ENCODE measurements around the gene ACAP2.

The ACAP2 gene

DNA sequence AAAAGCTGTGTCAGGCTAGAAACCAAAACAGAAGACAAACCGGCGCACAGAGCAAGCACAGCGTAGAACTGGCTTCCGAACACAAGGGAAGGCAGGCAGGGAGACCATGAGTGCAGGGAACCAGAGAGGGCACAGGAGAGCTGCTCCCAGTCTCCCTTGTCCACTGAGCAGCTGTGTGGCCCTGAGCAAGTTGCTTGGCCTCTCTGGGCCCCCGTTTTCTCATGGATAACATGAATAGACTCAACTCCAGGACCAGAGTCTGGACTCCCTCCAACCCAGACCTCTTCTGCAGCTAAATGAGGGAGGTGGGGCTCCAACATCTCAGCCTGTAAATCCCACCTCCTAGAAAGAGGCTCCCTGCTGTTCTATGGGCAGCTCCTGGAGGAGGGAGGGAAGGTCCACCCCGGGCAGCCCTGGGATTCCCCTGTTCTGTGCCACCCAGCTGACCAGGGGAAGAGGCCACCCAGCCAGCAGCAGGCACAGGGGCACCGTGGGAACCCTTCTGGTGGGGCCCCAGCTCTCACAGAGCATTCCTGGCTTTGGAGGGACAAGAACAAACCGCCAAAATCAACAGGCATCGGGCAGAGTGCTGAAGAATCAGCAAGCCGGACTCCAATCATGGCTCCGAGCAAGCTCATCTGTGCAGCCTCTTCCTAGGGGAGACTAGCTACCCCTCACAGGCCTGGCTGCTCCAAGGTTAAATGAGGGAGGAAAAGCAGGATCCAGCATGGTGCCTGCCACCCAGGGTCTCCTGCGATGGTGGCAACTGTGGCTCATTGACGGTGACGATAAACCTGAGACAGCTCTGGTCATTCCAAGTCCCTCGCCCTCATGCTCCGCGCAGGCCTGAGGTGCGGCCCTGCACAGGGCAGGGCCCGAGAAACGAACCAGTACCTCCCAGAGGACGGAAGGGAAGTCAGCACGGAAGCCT is 187.0 kb downstream of the ACAP2 start:
- no peak for TF ChIP-seq CTCF (IDR thresholded peaks at IDR 0.05)
- DNase-seq (ENCODE audit: low spot score), result no peak
- H3K4me3 ChIP-seq, result no peak overlapping the region
- H3K27ac ChIP-seq, result no peak overlapping the region

GRCh38 chr3:195255176-195255500 is 187.7 kb downstream of the ACAP2 start:
- TF ChIP-seq CTCF (IDR thresholded peaks at IDR 0.05), result no peak
- DNase-seq (ENCODE audit: low spot score), result no peak
- Histone ChIP-seq H3K27ac (no peak overlapping the region), H3K4me3 (no peak overlapping the region)

- Histone ChIP-seq H3K27ac (no peak overlapping the region), H3K4me3 (no peak overlapping the region)
- DNase-seq (ENCODE audit: low spot score), result no peak
- no peak for TF ChIP-seq CTCF (IDR thresholded peaks at IDR 0.05)
Observed at GRCh38 chr3:195254454-195255175, 188.2 kb downstream of the ACAP2 start.

GRCh38 chr3:195253923-195254432 is 188.8 kb downstream of the ACAP2 start:
- H3K27ac ChIP-seq, result no peak overlapping the region
- H3K4me3 ChIP-seq, result no peak overlapping the region
- DNase-seq (ENCODE audit: low spot score), result no peak
- no peak for TF ChIP-seq CTCF (IDR thresholded peaks at IDR 0.05)

GRCh38 chr3:195251336-195252065 is 191.3 kb downstream of the ACAP2 start:
- TF ChIP-seq CTCF (IDR thresholded peaks at IDR 0.05), result no peak
- no peak overlapping the region for H3K27ac ChIP-seq
- H3K4me3 ChIP-seq, result no peak overlapping the region
- no peak for DNase-seq (ENCODE audit: low spot score)

DNA sequence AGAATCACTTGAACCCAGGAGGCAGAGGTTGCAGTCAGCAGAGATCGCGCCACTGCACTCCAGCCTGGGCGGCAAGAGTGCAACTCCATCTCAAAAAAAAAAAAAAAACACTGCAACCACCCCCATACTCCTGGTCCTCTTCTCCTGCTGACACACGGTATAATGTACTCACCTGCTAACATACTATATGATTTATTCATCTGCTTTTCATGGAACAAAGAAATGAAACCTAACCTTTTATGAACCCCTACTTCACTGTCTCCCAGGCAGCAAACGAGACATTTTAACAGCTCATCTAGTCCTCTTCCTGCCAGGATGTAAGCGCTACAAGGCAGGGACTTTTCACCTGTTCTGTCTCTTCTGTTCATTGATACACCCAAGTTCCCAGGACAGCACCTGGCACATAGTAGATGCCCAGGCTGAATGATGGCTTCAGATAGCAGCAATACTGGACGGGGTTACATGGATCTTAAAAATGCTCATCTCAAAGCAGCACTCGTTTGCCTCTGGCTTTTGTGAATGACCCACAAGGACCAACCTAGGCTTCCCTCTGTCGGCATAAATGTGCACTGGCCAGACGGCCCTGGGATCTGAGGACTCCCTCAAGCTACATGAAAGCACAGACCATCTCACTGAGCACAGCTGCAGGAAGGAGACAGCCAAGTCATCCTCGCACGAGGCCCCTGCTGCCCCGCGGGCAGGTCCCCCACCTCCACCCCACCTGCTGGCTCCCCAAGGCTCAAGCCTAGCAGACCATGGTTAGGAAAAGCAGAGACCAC is 192.2 kb downstream of the ACAP2 start:
- no peak for TF ChIP-seq CTCF (IDR thresholded peaks at IDR 0.05)
- Histone ChIP-seq H3K27ac (no peak overlapping the region), H3K4me3 (no peak overlapping the region)
- no peak for DNase-seq (ENCODE audit: low spot score)

All from coronary artery (tissue), 2 donors.